Suprapubic skin (tissue), 4 donors: Measurements from ENCODE around the gene FLT1. TPM values are rescaled to one million over a fixed set of nuclear protein-coding genes. Genes with fewer than 3 reads are reported as not detected.

Experiments
- DNase-seq, 2 donors: peaks; one replicate each; pipeline ENCODE4 v3.0.0-alpha.2; 2019; ENCODE audit warnings: low spot score in 2 of 2
- H3K27ac ChIP-seq: fragments of 200-600 bp; sonication (generic); one replicate; pipeline ENCODE4 v1.5.1; 2019
- H3K27me3 ChIP-seq: fragments of 200-600 bp; sonication (generic); one replicate; pipeline ENCODE4 v1.5.1; 2019
- H3K36me3 ChIP-seq: fragments of 200-600 bp; sonication (generic); one replicate; pipeline ENCODE4 v1.5.1; 2019
- H3K4me1 ChIP-seq: fragments of 200-600 bp; sonication (generic); one replicate; pipeline ENCODE4 v1.5.1; 2019
- H3K4me3 ChIP-seq: fragments of 200-600 bp; sonication (generic); one replicate; pipeline ENCODE4 v1.5.1; 2019; ENCODE audit warnings: mild to moderate bottlenecking
- H3K9me3 ChIP-seq: fragments of 200-600 bp; sonication (generic); one replicate; pipeline ENCODE4 v1.5.1; 2019
- EP300 ChIP-seq: sonication (generic); formaldehyde crosslinking; IDR thresholded peaks from one replicate; pipeline ENCODE4 v1.6.1; 2017; ENCODE audit warnings: antibody characterized with exemption
- POLR2A ChIP-seq, 2 donors: fragments of 450-650 bp; IDR thresholded peaks; one replicate each; pipeline ENCODE4 v1.6.1; 2017; ENCODE audit warnings: antibody characterized with exemption in 2 of 2, mild to moderate bottlenecking in 2 of 2, moderate library complexity in 2 of 2
- POLR2AphosphoS5 ChIP-seq, 3 donors: sonication (generic); formaldehyde crosslinking; IDR thresholded peaks; one replicate each; pipeline ENCODE4 v1.6.1; 2017; ENCODE audit warnings: antibody characterized with exemption in 3 of 3
- WGBS: methylation state at CpG from one replicate; pipeline ENCODE4 v1.1.5; 2018; 5-methylcytosine and 5-hydroxymethylcytosine counted together
- total RNA-seq, 4 donors: library from RNA; depleted of rRNA; stranded (reverse); fragments of >200 nt; gene quantifications; one replicate each; pipeline ENCODE4 v1.1.0, GENCODE V29; 2016
- TF ChIP-seq, protein P1 (sequence below), 2 donors: fragments of 200-600 bp in 1 of 2; fragments of 450-650 bp in 1 of 2; sonication (generic) in 1 of 2; IDR thresholded peaks; one replicate each; pipeline ENCODE4 v1.5.1; 2016 to 2019; ENCODE audit warnings: antibody characterized with exemption in 2 of 2, mild to moderate bottlenecking in 1 of 2, moderate library complexity in 1 of 2

The FLT1 gene
- total RNA-seq, 4 donors from 2014 or later, result 3.8 to 14.2 (median 6.8) TPM

DNA sequence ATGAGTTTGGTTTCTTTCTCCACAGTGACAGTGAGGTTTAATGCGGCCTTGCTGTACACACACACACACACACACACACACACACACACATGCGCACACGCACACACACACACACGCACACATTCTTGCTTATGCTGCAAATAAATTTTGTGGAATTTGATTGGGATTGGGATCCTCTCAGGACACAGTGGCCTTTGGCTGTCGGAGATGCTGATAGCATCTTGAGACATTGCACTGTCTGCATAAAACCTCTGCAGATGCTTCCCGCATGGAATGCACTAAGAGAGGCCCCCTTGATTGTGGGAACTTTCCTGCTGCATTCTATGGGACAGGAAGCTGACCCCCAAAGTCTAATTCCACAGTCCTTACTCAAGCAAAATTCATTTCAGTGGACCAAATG is 145.6 kb downstream of the FLT1 start:
- WGBS, result 75% methylated on average over 6 of the region's 6 CpGs
- Histone ChIP-seq H3K27me3 (peaks cover 6% of the 10 kb centered on the region), H3K27ac (no peak overlapping the region), H3K36me3 (no peaks in the 10 kb centered on the region), H3K4me1 (no peaks in the 10 kb centered on the region), H3K9me3 (no peaks in the 10 kb centered on the region), H3K4me3 (no peak overlapping the region)
- TF ChIP-seq, protein P1, sequence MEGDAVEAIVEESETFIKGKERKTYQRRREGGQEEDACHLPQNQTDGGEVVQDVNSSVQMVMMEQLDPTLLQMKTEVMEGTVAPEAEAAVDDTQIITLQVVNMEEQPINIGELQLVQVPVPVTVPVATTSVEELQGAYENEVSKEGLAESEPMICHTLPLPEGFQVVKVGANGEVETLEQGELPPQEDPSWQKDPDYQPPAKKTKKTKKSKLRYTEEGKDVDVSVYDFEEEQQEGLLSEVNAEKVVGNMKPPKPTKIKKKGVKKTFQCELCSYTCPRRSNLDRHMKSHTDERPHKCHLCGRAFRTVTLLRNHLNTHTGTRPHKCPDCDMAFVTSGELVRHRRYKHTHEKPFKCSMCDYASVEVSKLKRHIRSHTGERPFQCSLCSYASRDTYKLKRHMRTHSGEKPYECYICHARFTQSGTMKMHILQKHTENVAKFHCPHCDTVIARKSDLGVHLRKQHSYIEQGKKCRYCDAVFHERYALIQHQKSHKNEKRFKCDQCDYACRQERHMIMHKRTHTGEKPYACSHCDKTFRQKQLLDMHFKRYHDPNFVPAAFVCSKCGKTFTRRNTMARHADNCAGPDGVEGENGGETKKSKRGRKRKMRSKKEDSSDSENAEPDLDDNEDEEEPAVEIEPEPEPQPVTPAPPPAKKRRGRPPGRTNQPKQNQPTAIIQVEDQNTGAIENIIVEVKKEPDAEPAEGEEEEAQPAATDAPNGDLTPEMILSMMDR (IDR thresholded peaks at IDR 0.05), result no peak
- TF ChIP-seq EP300 (no peak), POLR2A (IDR thresholded peaks at IDR 0.05) (no peak), POLR2AphosphoS5 (IDR thresholded peaks at IDR 0.05) (no peak)
- no peak for DNase-seq

DNA sequence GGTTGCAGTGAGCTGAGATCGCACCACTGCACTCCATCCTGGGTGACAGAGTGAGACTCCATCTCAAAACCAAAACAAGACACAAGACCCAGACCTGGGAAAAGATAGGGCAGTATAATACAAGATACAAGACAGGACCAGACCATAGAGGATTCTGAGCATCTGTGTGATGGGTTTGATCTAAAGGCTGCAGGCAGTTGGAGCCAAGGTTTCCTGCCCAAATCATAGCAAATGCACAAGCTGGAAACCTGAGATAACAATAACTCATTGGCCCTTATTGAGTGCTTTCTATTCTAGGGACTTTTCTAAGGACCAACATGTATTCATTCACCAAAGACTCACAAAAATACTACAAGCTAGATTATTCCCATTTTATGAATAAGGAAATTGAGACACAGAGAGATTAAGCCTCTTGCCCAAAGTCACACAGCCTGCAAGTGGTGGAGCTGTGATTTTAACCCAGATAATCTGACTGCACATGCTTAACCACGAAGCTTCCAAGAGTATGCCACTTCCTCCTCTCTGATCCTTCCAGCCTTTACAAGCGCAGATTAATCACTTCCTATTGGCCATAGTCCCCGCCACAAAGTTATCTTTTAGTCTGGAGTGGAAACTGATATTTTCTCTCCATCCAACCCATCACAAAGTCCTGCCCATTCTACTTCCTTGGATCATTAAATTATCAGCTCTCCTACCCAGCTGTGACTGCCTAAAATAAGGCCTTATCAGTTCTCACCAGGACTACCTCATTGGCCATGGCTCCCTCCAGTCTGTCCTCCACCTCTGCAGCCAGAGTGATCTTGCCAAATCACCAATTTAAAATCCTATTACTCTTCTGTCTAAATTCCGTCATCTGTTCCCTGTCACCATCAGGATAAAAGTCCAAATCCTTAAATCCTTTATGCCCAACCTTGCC is 147.2 kb downstream of the FLT1 start:
- TF ChIP-seq EP300 (no peak), POLR2AphosphoS5 (IDR thresholded peaks at IDR 0.05) (no peak), POLR2A (IDR thresholded peaks at IDR 0.05) (no peak)
- TF ChIP-seq, protein P1 (IDR thresholded peaks at IDR 0.05), result no peak
- no peak for DNase-seq
- H3K9me3 ChIP-seq, result no peaks in the 10 kb centered on the region
- H3K4me1 ChIP-seq, result no peaks in the 10 kb centered on the region
- no peaks in the 10 kb centered on the region for H3K36me3 ChIP-seq
- 71% methylated on average over 5 of the region's 5 CpGs for WGBS
- peaks cover 6% of the 10 kb centered on the region for H3K27me3 ChIP-seq
- no peak overlapping the region for H3K27ac ChIP-seq
- H3K4me3 ChIP-seq, result no peak overlapping the region

DNA sequence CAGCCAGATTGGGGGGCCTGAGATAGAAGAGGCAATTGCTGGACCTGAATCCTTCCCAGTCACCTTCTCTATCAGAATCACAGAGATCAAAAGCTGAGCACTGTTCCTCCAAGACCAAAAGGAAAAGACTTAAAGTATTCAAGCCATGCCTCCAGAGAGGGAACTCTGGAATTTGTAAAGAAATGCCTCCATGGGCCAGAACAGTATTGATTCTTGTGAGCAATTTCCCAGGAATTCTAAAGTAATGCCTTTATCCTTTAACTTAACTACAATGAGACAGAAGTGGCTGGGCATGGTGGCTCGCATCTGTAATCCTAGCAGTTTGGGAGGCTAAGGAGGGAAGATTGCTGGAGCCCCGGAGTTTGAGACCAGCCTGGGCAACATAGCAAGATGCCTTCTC is 148.8 kb downstream of the FLT1 start:
- 97% methylated on average over 2 of the region's 2 CpGs for WGBS
- H3K36me3 ChIP-seq, result no peaks in the 10 kb centered on the region
- H3K27ac ChIP-seq, result no peak overlapping the region
- TF ChIP-seq EP300 (no peak), POLR2A (IDR thresholded peaks at IDR 0.05) (no peak)
- TF ChIP-seq, protein P1 (IDR thresholded peaks at IDR 0.05), result no peak
- no peaks in the 10 kb centered on the region for H3K4me1 ChIP-seq
- H3K27me3 ChIP-seq, result peaks cover 6% of the 10 kb centered on the region
- H3K9me3 ChIP-seq, result no peaks in the 10 kb centered on the region
- no peak for DNase-seq
- H3K4me3 ChIP-seq, result no peak overlapping the region

DNA sequence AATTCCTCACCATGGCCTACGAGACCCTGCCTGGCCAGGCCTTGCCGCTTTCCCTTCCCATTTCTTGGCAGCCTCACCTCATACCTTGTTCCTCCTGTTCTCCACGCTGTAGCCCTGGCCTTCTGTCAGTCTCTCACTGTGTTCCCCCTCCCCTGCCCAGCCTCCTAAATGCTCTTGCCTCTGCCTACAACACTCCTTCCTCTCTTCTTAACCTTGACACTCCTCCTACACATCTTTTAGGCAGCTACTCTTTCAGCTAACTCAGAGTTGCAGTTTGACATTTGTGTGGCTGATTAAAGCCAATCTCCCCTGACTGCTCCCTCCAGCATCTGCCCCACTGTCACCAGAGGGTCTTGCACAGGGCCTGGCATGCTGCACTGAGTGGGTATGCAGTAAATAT is 150.8 kb downstream of the FLT1 start:
- DNase-seq, result no peak
- no peak overlapping the region for H3K27ac ChIP-seq
- 83% methylated on average over 3 of the region's 3 CpGs for WGBS
- no peaks in the 10 kb centered on the region for H3K9me3 ChIP-seq
- TF ChIP-seq POLR2A (IDR thresholded peaks at IDR 0.05) (no peak), EP300 (no peak), POLR2AphosphoS5 (IDR thresholded peaks at IDR 0.05) (no peak)
- TF ChIP-seq, protein P1 (IDR thresholded peaks at IDR 0.05), result no peak
- H3K4me1 ChIP-seq, result no peaks in the 10 kb centered on the region
- H3K27me3 ChIP-seq, result peaks cover 6% of the 10 kb centered on the region
- no peak overlapping the region for H3K4me3 ChIP-seq
- no peaks in the 10 kb centered on the region for H3K36me3 ChIP-seq

DNA sequence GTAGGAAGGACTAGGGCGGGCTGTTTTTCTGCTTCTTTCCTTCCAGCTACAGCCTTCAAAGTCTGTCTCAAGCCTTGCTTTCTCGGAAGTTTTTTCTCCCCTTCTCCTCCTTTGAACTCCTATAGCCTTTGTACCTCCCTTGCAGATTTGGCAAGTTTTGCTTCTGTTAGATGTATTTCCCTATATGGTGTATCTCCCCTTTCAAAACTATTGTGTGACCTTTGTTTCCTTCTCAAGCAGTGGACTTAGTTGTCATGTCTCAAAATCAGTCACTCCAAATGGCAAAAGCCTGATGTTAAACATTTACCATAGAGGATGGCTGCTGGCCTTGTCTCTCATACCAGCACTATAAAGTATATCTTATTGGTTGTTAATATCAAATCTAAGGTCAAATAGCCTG is 152.7 kb downstream of the FLT1 start:
- Histone ChIP-seq H3K4me1 (peaks cover 11% of the 10 kb centered on the region), H3K4me3 (no peak overlapping the region), H3K27me3 (peaks cover 6% of the 10 kb centered on the region), H3K27ac (no peak overlapping the region), H3K36me3 (no peaks in the 10 kb centered on the region), H3K9me3 (no peaks in the 10 kb centered on the region)
- DNase-seq, result no peak
- no peak for TF ChIP-seq POLR2AphosphoS5 (IDR thresholded peaks at IDR 0.05)
- TF ChIP-seq, protein P1 (IDR thresholded peaks at IDR 0.05), result no peak
- TF ChIP-seq EP300, result no peak
- no peak for TF ChIP-seq POLR2A (IDR thresholded peaks at IDR 0.05)
- WGBS, result 79% methylated on average over 2 of the region's 2 CpGs
